Measurements from ENCODE around the gene CCL25.

The CCL25 gene

DNA sequence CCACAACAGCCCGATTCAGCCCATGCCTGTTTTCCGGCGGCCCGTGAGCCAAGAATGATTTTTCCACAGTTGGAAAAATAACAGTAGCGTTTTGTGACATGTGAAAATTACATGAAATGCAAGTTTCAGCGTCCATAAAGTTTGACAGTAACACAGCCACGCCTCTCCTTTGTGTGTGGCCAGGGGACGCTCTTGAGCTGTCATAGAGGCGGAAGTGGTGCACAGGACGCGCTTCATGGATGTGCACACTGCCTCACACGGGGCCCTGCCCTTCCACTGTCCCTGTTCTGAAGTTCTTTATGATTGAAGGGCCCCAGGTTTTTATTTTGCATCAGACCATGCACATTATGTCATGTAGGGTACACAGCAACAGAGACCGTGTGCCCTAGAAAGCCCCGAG is 34.8 kb upstream of the CCL25 start:
- Histone ChIP-seq H3K9me3 (ENCODE audit: control insufficient read depth, low read length) (no peaks in the 10 kb centered on the region), H3K4me1 (ENCODE audit: control insufficient read depth, insufficient read depth, low read depth, low read length) (no peaks in the 10 kb centered on the region), H2AK5ac (ENCODE audit: low read length, severe bottlenecking) (no peak overlapping the region), H3K9ac (ENCODE audit: low read length) (no peak overlapping the region), H2BK15ac (ENCODE audit: low read depth, poor library complexity, severe bottlenecking) (no peak overlapping the region), H3K27me3 (ENCODE audit: control insufficient read depth in 1 of 2, insufficient read depth in 1 of 2, low read length in 2 of 2) (no peaks in the 10 kb centered on the region), H3K36me3 (ENCODE audit: control insufficient read depth in 1 of 2, insufficient read depth in 2 of 2, low read depth in 1 of 2, low read length in 2 of 2) (peaks cover 3% of the 10 kb centered on the region in 2 experiments), H3K4me3 (ENCODE audit: insufficient read depth in 1 of 2, low read depth in 1 of 2, low read length in 2 of 2) (no peak overlapping the region), H4K91ac (ENCODE audit: low read length) (no peak overlapping the region), H3K18ac (ENCODE audit: low read depth in 1 of 2, low read length in 2 of 2) (no peak overlapping the region), H2BK12ac (ENCODE audit: low read length in 2 of 2) (no peak overlapping the region), H2AFZ (ENCODE audit: low read depth, low read length) (no peak overlapping the region), H4K8ac (ENCODE audit: low read length) (no peak overlapping the region), H3K27ac (ENCODE audit: low read length, poor library complexity, severe bottlenecking) (no peak overlapping the region), H3K4ac (ENCODE audit: low read depth in 1 of 2, low read length in 2 of 2) (no peak overlapping the region), H3K4me2 (ENCODE audit: low read length, poor library complexity, severe bottlenecking) (no peak overlapping the region), H2BK120ac (ENCODE audit: low read depth, low read length) (no peak overlapping the region), H3K14ac (ENCODE audit: low read length in 2 of 2) (no peak overlapping the region), H2BK5ac (ENCODE audit: low read depth, low read length, poor library complexity, severe bottlenecking) (no peak overlapping the region), H3K79me1 (replicated peaks; ENCODE audit: low read length, poor library complexity, severe bottlenecking) (peaks cover 6% of the 10 kb centered on the region), H3K23ac (ENCODE audit: low read length in 2 of 2) (no peak overlapping the region)
- WGBS = 90% methylated on average over 14 of the region's 14 CpGs
- no peak for DNase-seq

DNA sequence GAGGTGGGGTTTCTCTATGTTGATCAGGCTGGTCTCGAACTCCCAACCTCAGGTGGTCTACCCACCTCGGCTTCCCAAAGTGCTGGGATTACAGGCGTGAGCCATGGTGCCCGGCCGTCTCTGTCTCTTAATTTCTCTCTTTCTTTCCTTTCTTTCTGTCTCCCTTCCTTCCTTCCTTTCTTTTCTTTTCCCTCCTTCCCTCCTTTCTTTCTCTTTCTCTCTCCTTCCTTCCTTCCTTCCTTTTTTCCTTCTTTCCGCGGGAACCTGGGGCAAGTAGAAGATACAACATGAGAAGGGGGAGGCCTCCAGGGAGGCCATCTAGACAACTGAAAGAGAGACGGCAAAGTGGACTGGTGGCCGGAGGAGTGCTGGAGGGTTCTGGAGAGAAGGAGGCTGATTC is 31.9 kb upstream of the CCL25 start:
- H2AK5ac ChIP-seq (ENCODE audit: low read length, severe bottlenecking) = no peak overlapping the region
- no peak overlapping the region for H3K23ac ChIP-seq (ENCODE audit: low read length in 2 of 2)
- H3K14ac ChIP-seq (ENCODE audit: low read length in 2 of 2) = no peak overlapping the region
- DNase-seq = no peak
- no peak overlapping the region for H3K18ac ChIP-seq (ENCODE audit: low read depth in 1 of 2, low read length in 2 of 2)
- peaks cover 3% of the 10 kb centered on the region in 2 experiments for H3K36me3 ChIP-seq (ENCODE audit: control insufficient read depth in 1 of 2, insufficient read depth in 2 of 2, low read depth in 1 of 2, low read length in 2 of 2)
- no peak overlapping the region for H4K91ac ChIP-seq (ENCODE audit: low read length)
- no peak overlapping the region for H3K4me3 ChIP-seq (ENCODE audit: insufficient read depth in 1 of 2, low read depth in 1 of 2, low read length in 2 of 2)
- no peak overlapping the region for H3K27ac ChIP-seq (ENCODE audit: low read length, poor library complexity, severe bottlenecking)
- no peak overlapping the region for H2BK5ac ChIP-seq (ENCODE audit: low read depth, low read length, poor library complexity, severe bottlenecking)
- no peak overlapping the region for H3K4ac ChIP-seq (ENCODE audit: low read depth in 1 of 2, low read length in 2 of 2)
- no peak overlapping the region for H2BK12ac ChIP-seq (ENCODE audit: low read length in 2 of 2)
- no peak overlapping the region for H3K4me2 ChIP-seq (ENCODE audit: low read length, poor library complexity, severe bottlenecking)
- H3K9me3 ChIP-seq (ENCODE audit: control insufficient read depth, low read length) = no peaks in the 10 kb centered on the region
- H3K4me1 ChIP-seq (ENCODE audit: control insufficient read depth, insufficient read depth, low read depth, low read length) = no peaks in the 10 kb centered on the region
- 80% methylated on average over 9 of the region's 9 CpGs for WGBS
- H2BK15ac ChIP-seq (ENCODE audit: low read depth, poor library complexity, severe bottlenecking) = no peak overlapping the region
- no peaks in the 10 kb centered on the region for H3K27me3 ChIP-seq (ENCODE audit: control insufficient read depth in 1 of 2, insufficient read depth in 1 of 2, low read length in 2 of 2)
- H2BK120ac ChIP-seq (ENCODE audit: low read depth, low read length) = no peak overlapping the region
- no peak overlapping the region for H4K8ac ChIP-seq (ENCODE audit: low read length)
- H2AFZ ChIP-seq (ENCODE audit: low read depth, low read length) = no peak overlapping the region
- H3K79me1 ChIP-seq (replicated peaks; ENCODE audit: low read length, poor library complexity, severe bottlenecking) = no peaks in the 10 kb centered on the region
- no peak overlapping the region for H3K9ac ChIP-seq (ENCODE audit: low read length)

DNA sequence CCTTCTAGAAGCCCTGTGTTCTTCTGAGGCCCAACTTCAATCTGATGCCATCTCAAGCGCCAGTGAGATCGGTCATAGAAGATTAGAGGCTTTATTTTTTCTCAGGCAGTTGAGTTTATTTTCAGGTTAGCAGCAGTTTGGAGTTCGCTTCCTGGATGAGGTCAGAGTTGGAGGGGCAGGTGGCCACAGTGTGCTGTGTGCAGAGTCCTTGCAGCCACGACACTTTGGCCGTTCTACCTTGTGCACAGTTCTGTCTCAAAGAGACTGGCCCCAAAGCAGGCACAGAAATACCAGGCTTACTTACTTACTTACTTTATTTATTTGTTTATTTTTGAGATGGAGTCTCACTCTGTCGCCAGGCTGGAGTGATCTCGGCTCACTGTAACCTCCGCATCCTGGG is 31.2 kb upstream of the CCL25 start:
- no peaks in the 10 kb centered on the region for H3K79me1 ChIP-seq (replicated peaks; ENCODE audit: low read length, poor library complexity, severe bottlenecking)
- no peak overlapping the region for H3K9ac ChIP-seq (ENCODE audit: low read length)
- H3K36me3 ChIP-seq (ENCODE audit: control insufficient read depth in 1 of 2, insufficient read depth in 2 of 2, low read depth in 1 of 2, low read length in 2 of 2) = peaks cover 3% of the 10 kb centered on the region in 2 experiments
- H2BK120ac ChIP-seq (ENCODE audit: low read depth, low read length) = no peak overlapping the region
- H3K14ac ChIP-seq (ENCODE audit: low read length in 2 of 2) = no peak overlapping the region
- H2BK12ac ChIP-seq (ENCODE audit: low read length in 2 of 2) = no peak overlapping the region
- no peaks in the 10 kb centered on the region for H3K4me1 ChIP-seq (ENCODE audit: control insufficient read depth, insufficient read depth, low read depth, low read length)
- H3K23ac ChIP-seq (ENCODE audit: low read length in 2 of 2) = no peak overlapping the region
- H3K4me2 ChIP-seq (ENCODE audit: low read length, poor library complexity, severe bottlenecking) = no peak overlapping the region
- H3K27me3 ChIP-seq (ENCODE audit: control insufficient read depth in 1 of 2, insufficient read depth in 1 of 2, low read length in 2 of 2) = no peaks in the 10 kb centered on the region
- no peak overlapping the region for H3K4ac ChIP-seq (ENCODE audit: low read depth in 1 of 2, low read length in 2 of 2)
- no peak overlapping the region for H4K91ac ChIP-seq (ENCODE audit: low read length)
- no peak overlapping the region for H3K18ac ChIP-seq (ENCODE audit: low read depth in 1 of 2, low read length in 2 of 2)
- no peak overlapping the region for H2BK15ac ChIP-seq (ENCODE audit: low read depth, poor library complexity, severe bottlenecking)
- H2BK5ac ChIP-seq (ENCODE audit: low read depth, low read length, poor library complexity, severe bottlenecking) = no peak overlapping the region
- H3K27ac ChIP-seq (ENCODE audit: low read length, poor library complexity, severe bottlenecking) = no peak overlapping the region
- H2AFZ ChIP-seq (ENCODE audit: low read depth, low read length) = no peak overlapping the region
- no peak overlapping the region for H3K4me3 ChIP-seq (ENCODE audit: insufficient read depth in 1 of 2, low read depth in 1 of 2, low read length in 2 of 2)
- no peaks in the 10 kb centered on the region for H3K9me3 ChIP-seq (ENCODE audit: control insufficient read depth, low read length)
- H2AK5ac ChIP-seq (ENCODE audit: low read length, severe bottlenecking) = no peak overlapping the region
- no peak overlapping the region for H4K8ac ChIP-seq (ENCODE audit: low read length)
- WGBS = 92% methylated on average over 6 of the region's 8 CpGs
- no peak for DNase-seq

DNA sequence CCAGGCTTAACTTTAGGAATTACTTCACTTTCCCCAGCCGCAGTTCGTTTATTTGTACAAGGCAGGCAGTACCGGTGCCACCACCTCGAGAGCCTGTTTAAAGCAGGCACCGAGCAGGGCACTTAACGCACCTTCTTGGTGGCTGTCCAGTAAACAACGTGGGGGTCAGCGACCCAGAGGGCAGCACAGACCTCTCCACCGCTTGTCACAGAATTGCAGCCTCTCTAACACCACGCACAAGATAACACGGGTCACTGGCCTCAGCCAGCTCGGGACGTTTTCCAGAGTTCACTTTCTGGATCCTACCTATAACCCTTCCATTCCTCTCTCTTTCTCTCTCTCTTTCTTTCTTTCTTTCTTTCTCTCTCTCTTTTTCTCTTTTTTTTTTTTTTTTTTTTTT is 30.3 kb upstream of the CCL25 start:
- 81% methylated on average over 13 of the region's 13 CpGs for WGBS
- Histone ChIP-seq H3K9me3 (ENCODE audit: control insufficient read depth, low read length) (no peaks in the 10 kb centered on the region), H3K4me1 (ENCODE audit: control insufficient read depth, insufficient read depth, low read depth, low read length) (no peaks in the 10 kb centered on the region), H3K79me1 (replicated peaks; ENCODE audit: low read length, poor library complexity, severe bottlenecking) (no peaks in the 10 kb centered on the region), H3K9ac (ENCODE audit: low read length) (no peak overlapping the region), H3K4me2 (ENCODE audit: low read length, poor library complexity, severe bottlenecking) (no peak overlapping the region), H3K27ac (ENCODE audit: low read length, poor library complexity, severe bottlenecking) (no peak overlapping the region), H2AFZ (ENCODE audit: low read depth, low read length) (no peak overlapping the region), H3K23ac (ENCODE audit: low read length in 2 of 2) (no peak overlapping the region), H3K4me3 (ENCODE audit: insufficient read depth in 1 of 2, low read depth in 1 of 2, low read length in 2 of 2) (no peak overlapping the region), H3K18ac (ENCODE audit: low read depth in 1 of 2, low read length in 2 of 2) (no peak overlapping the region), H3K4ac (ENCODE audit: low read depth in 1 of 2, low read length in 2 of 2) (no peak overlapping the region), H2BK120ac (ENCODE audit: low read depth, low read length) (no peak overlapping the region), H3K27me3 (ENCODE audit: control insufficient read depth in 1 of 2, insufficient read depth in 1 of 2, low read length in 2 of 2) (no peaks in the 10 kb centered on the region), H3K14ac (ENCODE audit: low read length in 2 of 2) (no peak overlapping the region), H2BK15ac (ENCODE audit: low read depth, poor library complexity, severe bottlenecking) (no peak overlapping the region), H4K91ac (ENCODE audit: low read length) (no peak overlapping the region), H3K36me3 (ENCODE audit: control insufficient read depth in 1 of 2, insufficient read depth in 2 of 2, low read depth in 1 of 2, low read length in 2 of 2) (peaks cover 3% of the 10 kb centered on the region in 2 experiments), H4K8ac (ENCODE audit: low read length) (no peak overlapping the region), H2BK5ac (ENCODE audit: low read depth, low read length, poor library complexity, severe bottlenecking) (no peak overlapping the region), H2BK12ac (ENCODE audit: low read length in 2 of 2) (no peak overlapping the region), H2AK5ac (ENCODE audit: low read length, severe bottlenecking) (no peak overlapping the region)
- no peak for DNase-seq
